ENCODE data around the gene FGB.
"Not testable (repeated sequence)": the region's sequence is repeated elsewhere in the genome, so short reads cannot be mapped to it uniquely, and the experiment has no call there.

FGB gene

GRCh38 chr4:154590329-154591006, 27.7 kb downstream of the FGB start, which contains the start of gene FGA:
FGA (minus strand) TSS chr4:154590742; CDS start chr4:154590687, 55 bp downstream.
- TF ChIP-seq PAX5 (IDR thresholded peaks at IDR 0.05; ENCODE audit: insufficient read depth, low read length, severe bottlenecking), result no peak
- no peak for TF ChIP-seq SPI1 (IDR thresholded peaks at IDR 0.05; ENCODE audit: low read depth, low read length)
- TF ChIP-seq POLR2A (IDR thresholded peaks at IDR 0.05; ENCODE audit: low read depth, low read length), result no peak
- TF ChIP-seq TAF1 (IDR thresholded peaks at IDR 0.05; ENCODE audit: low read depth, low read length), result no peak
- no peak for TF ChIP-seq POU2F2 (IDR thresholded peaks at IDR 0.05; ENCODE audit: low read depth, low read length)
- TF ChIP-seq POLR2AphosphoS5 (IDR thresholded peaks at IDR 0.05; ENCODE audit: low read depth, low read length), result no peak
- no peak for DNase-seq (ENCODE audit: insufficient read length, low spot score)
- no peak for FAIRE-seq

DNA sequence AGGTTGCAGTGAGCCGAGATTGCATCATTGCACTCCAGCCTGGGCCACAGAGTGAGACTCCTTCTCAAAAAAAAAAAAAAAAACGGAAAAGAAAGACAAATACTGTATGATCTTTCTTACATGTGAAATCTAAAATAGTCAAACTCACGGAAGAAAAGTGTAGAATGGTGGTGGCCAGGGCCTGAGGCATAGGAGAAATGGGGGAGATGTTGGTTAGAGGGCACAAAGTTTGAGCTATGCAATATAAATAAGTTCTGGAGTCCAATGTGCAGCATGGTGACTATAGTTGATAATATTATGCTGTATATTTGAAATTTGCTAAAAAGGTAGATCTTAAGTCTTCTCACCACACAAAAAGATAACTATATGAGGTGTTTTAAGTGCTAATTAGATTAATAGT, 29.1 kb downstream of the FGB start:
- TF ChIP-seq PAX5 (IDR thresholded peaks at IDR 0.05; ENCODE audit: insufficient read depth, low read length, severe bottlenecking) (no peak), SPI1 (IDR thresholded peaks at IDR 0.05; ENCODE audit: low read depth, low read length) (no peak), TAF1 (IDR thresholded peaks at IDR 0.05; ENCODE audit: low read depth, low read length) (no peak), POLR2AphosphoS5 (IDR thresholded peaks at IDR 0.05; ENCODE audit: low read depth, low read length) (no peak), POLR2A (IDR thresholded peaks at IDR 0.05; ENCODE audit: low read depth, low read length) (no peak), POU2F2 (IDR thresholded peaks at IDR 0.05; ENCODE audit: low read depth, low read length) (no peak)
- no peak for FAIRE-seq
- DNase-seq (ENCODE audit: insufficient read length, low spot score), result no peak

- FAIRE-seq (no peak), DNase-seq (ENCODE audit: insufficient read length, low spot score) (no peak)
- TF ChIP-seq TAF1 (IDR thresholded peaks at IDR 0.05; ENCODE audit: low read depth, low read length) (no peak), PAX5 (IDR thresholded peaks at IDR 0.05; ENCODE audit: insufficient read depth, low read length, severe bottlenecking) (no peak), POLR2A (IDR thresholded peaks at IDR 0.05; ENCODE audit: low read depth, low read length) (no peak), POU2F2 (IDR thresholded peaks at IDR 0.05; ENCODE audit: low read depth, low read length) (no peak), POLR2AphosphoS5 (IDR thresholded peaks at IDR 0.05; ENCODE audit: low read depth, low read length) (no peak), SPI1 (IDR thresholded peaks at IDR 0.05; ENCODE audit: low read depth, low read length) (no peak)
Observed at GRCh38 chr4:154593868-154594267, 31.1 kb downstream of the FGB start.

DNA sequence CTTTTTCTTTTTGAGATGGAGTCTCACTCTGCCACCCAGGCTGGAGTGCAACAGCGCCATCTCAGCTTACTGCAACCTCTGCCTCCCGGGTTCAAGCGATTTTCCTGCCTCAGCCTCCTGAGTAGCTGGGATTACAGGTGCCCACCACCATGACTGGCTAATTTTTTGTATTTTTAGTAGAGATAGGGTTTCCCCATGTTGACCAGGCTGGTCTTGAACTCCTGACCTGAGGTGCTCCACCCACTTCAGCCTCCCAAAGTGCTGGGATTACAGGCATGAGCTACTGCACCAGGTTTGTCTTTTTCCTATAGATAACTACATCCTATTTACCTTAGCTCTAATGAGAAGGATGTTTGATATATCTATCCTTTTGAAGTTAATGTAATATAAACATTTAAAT, 31.5 kb downstream of the FGB start:
- DNase-seq (ENCODE audit: insufficient read length, low spot score); FAIRE-seq: not testable (repeated sequence)

DNA sequence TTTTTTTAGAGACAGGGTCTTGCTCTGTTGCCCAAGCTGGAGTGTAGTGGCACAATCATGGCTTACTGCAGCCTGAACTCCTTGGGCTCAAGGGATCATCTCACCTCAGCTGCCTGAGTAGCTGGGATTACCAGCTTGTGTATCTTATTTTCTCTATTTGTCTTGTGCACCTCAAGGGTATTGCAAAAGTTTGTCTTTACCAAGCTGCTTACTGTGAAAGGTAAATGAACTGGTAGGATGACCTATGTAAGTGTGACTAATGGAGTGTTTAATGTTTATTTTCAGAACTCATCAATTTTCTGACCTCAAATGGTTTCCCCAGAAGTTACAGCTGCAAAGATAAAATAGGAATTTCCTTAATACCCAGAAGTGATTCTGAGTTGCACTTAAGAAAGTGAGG, 33.0 kb downstream of the FGB start:
- FAIRE-seq (no peak), DNase-seq (ENCODE audit: insufficient read length, low spot score) (no peak)
- no peak for TF ChIP-seq TAF1 (IDR thresholded peaks at IDR 0.05; ENCODE audit: low read depth, low read length)
- TF ChIP-seq PAX5 (IDR thresholded peaks at IDR 0.05; ENCODE audit: insufficient read depth, low read length, severe bottlenecking), result no peak
- no peak for TF ChIP-seq POU2F2 (IDR thresholded peaks at IDR 0.05; ENCODE audit: low read depth, low read length)
- no peak for TF ChIP-seq POLR2A (IDR thresholded peaks at IDR 0.05; ENCODE audit: low read depth, low read length)
- TF ChIP-seq SPI1 (IDR thresholded peaks at IDR 0.05; ENCODE audit: low read depth, low read length), result no peak
- TF ChIP-seq POLR2AphosphoS5 (IDR thresholded peaks at IDR 0.05; ENCODE audit: low read depth, low read length), result no peak

- FAIRE-seq; DNase-seq (ENCODE audit: insufficient read length, low spot score): not testable (repeated sequence)
Observed at GRCh38 chr4:154597281-154597680, 34.5 kb downstream of the FGB start.

DNA sequence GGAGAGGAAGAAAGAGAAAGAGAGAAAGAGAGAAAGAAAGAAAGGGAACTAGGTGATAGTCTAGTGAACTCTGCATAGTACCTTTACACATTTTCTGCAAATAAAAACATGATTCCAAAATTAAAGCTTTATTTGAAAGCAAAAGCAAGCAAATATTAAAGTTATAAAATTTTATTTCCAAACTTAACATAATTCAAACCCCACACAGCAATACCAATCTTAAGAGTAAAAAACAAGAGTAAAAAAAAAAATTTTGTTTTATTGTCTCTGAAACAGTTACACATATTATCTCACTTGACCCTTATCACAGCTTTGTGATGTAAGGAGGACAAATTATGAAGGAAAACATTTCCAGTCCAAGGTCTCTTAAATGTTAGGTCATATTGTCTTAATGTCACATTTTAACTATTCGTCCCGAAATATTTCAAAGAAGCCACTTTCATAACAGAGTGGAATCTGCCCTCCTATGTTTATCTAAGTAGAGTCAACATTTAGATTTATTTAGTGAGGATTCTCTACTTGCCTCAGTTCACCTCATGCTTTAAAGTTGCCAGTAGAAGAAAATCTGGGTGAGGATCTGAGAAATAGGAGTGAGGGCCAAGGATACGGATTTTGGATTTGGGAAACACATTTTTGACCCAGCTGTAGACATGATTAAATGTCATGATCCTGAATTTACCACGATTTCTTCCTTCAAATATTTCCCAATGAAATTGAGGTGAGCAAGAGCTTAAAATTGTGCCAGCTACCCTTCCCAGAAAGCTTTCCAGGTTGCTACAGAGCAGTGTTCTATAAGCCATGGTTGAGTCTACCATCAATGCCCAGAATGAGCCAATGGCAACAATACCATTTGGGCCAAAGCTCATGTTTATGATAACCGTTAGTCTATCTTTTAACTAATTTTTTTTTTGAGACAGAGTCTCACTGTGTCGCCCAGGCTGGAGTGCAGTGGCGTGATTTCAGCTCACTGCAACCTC, 35.3 kb downstream of the FGB start:
- TF ChIP-seq PAX5 (IDR thresholded peaks at IDR 0.05; ENCODE audit: insufficient read depth, low read length, severe bottlenecking) (no peak), TAF1 (IDR thresholded peaks at IDR 0.05; ENCODE audit: low read depth, low read length) (no peak), POU2F2 (IDR thresholded peaks at IDR 0.05; ENCODE audit: low read depth, low read length) (no peak), POLR2AphosphoS5 (IDR thresholded peaks at IDR 0.05; ENCODE audit: low read depth, low read length) (no peak), SPI1 (IDR thresholded peaks at IDR 0.05; ENCODE audit: low read depth, low read length) (no peak), POLR2A (IDR thresholded peaks at IDR 0.05; ENCODE audit: low read depth, low read length) (no peak)
- DNase-seq (ENCODE audit: insufficient read length, low spot score), result no peak
- no peak for FAIRE-seq

- FAIRE-seq (no peak), DNase-seq (ENCODE audit: insufficient read length, low spot score) (no peak)
- TF ChIP-seq SPI1 (IDR thresholded peaks at IDR 0.05; ENCODE audit: low read depth, low read length) (no peak), POU2F2 (IDR thresholded peaks at IDR 0.05; ENCODE audit: low read depth, low read length) (no peak), TAF1 (IDR thresholded peaks at IDR 0.05; ENCODE audit: low read depth, low read length) (no peak), PAX5 (IDR thresholded peaks at IDR 0.05; ENCODE audit: insufficient read depth, low read length, severe bottlenecking) (no peak), POLR2A (IDR thresholded peaks at IDR 0.05; ENCODE audit: low read depth, low read length) (no peak), POLR2AphosphoS5 (IDR thresholded peaks at IDR 0.05; ENCODE audit: low read depth, low read length) (no peak)
Observed at GRCh38 chr4:154602404-154603020, 39.7 kb downstream of the FGB start.

DNA sequence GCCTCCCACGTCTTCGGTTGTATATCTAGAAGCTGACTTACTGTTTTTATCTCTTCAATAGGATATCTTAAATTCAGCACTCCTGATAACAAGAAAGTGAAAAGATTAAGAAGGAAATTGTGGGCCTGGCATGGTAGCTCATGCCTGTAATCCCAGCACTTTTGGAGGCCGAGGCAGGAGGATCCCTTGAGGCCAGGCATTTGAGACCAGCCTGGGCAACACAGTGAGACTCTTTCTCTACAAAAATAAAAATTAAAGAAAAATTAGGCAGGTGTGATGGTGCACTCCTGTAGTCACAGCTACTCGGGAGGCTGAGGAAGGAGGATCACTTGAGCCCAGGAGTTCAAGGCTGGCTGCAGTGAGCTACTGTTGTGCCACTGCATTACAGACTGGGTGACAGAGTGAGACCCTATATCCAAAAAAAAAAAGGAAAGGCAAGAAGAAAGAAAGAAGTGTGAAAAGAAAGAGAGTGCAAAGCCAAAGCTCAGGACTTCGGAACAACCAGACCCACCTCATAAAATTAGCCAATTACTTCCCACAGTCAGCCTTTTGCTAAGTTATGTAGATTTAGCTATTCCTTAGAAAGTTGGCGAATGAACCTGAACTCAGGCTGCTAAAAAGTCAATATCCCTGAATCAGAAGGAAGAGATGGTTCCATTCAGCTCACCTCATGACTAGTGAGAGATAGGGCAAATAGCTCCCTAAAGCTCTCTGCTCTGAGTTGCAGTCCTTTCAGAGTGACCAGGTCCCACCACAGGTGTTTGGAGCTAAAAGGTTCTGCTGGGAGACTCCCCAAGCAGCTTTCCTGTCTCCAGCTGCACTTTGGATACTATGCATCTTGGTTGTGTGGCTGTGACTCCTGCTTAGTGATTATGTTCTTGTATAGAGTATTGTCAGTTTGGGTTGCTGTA, 40.5 kb downstream of the FGB start:
- DNase-seq (ENCODE audit: insufficient read length, low spot score) (no peak), FAIRE-seq (no peak)
- no peak for TF ChIP-seq TAF1 (IDR thresholded peaks at IDR 0.05; ENCODE audit: low read depth, low read length)
